Gastrocnemius medialis (tissue), 4 donors: ENCODE data around the gene ADGRD1. TPM values are rescaled to one million over a fixed set of nuclear protein-coding genes. Genes with fewer than 3 reads are reported as not detected.

Experiments
- ATAC-seq, 2 donors: fragments of 150-250 bp; one replicate each; pipeline ENCODE4 v1.9.1; 2016
- DNase-seq, 2 donors: peaks; one replicate each; pipeline ENCODE4 v3.0.0-alpha.2; 2019
- H3K27ac ChIP-seq, 4 donors: fragments of 200-600 bp; sonication (generic); 1 replicate in 1 of 4; 2 replicates in 3 of 4; pipeline ENCODE4 v1.5.1; 2016 to 2018; ENCODE audit warnings: mild to moderate bottlenecking in 2 of 4, moderate library complexity in 1 of 4
- H3K27me3 ChIP-seq, 3 donors: fragments of 200-600 bp; sonication (generic) in 2 of 3; 1 replicate in 1 of 3; 2 replicates in 2 of 3; pipeline versions ENCODE4 v1.5.1 to v1.6.0; 2016 to 2019; ENCODE audit warnings: mild to moderate bottlenecking in 1 of 3, moderate library complexity in 1 of 3
- H3K36me3 ChIP-seq, 2 donors: fragments of 200-600 bp; sonication (generic) in 1 of 2; one replicate each; pipeline ENCODE4 v1.5.1; 2017 to 2018
- H3K4me1 ChIP-seq, 2 donors: fragments of 200-600 bp; sonication (generic) in 1 of 2; one replicate each; pipeline ENCODE4 v1.5.1; 2016 to 2017; ENCODE audit warnings: mild to moderate bottlenecking in 2 of 2
- H3K4me3 ChIP-seq, 4 donors: fragments of 200-600 bp; sonication (generic) in 3 of 4; 1 replicate in 1 of 4; 2 replicates in 3 of 4; pipeline ENCODE4 v1.5.1; 2016 to 2019; ENCODE audit warnings: mild to moderate bottlenecking in 2 of 4
- H3K9me3 ChIP-seq, 3 donors: fragments of 200-600 bp; sonication (generic) in 2 of 3; 1 replicate in 1 of 3; 2 replicates in 2 of 3; pipeline ENCODE4 v1.5.1; 2016 to 2019
- CTCF ChIP-seq, 5 experiments: fragments of 450-650 bp in 3 of 5; fragments of 200-600 bp in 2 of 5; sonication (generic) in 2 of 5; IDR thresholded peaks in 4 of 5; conservative IDR thresholded peaks in 1 of 5; 1 replicate in 4 of 5; 2 replicates in 1 of 5; pipeline ENCODE4 v1.5.1; 2016 to 2019; ENCODE audit warnings: antibody characterized with exemption in 5 of 5, mild to moderate bottlenecking in 3 of 5, moderate library complexity in 3 of 5
- POLR2A ChIP-seq, 2 donors: fragments of 450-650 bp; IDR thresholded peaks; one replicate each; pipeline ENCODE4 v1.6.1; 2017; ENCODE audit warnings: antibody characterized with exemption in 2 of 2, mild to moderate bottlenecking in 2 of 2, moderate library complexity in 2 of 2
- in situ Hi-C, 4 donors: fragments of 200-750 bp; cut with MboI; loops; one replicate each; pipeline versions ENCODE4 v1.15.0 to v1.8.0; 2017; ENCODE audit warnings: low sequenced_read_pairs in 4 of 4
- intact Hi-C: fragments of 100-400 bp; cut with DNase I; formaldehyde crosslinking; loops from one replicate; pipeline ENCODE4 v1.15.1; 2023; ENCODE audit warnings: low total_unique reads
- total RNA-seq, 4 donors: library from RNA; depleted of rRNA; stranded (reverse); fragments of >200 nt; gene quantifications; one replicate each; pipeline versions ENCODE4 v1.1.0 to v1.2.3, GENCODE V29; 2016

The ADGRD1 gene
- total RNA-seq, 4 donors from 2014 or later = 5.3 to 9.6 (median 8.2) TPM

GRCh38 chr12:130967636-130968035 is 13.9 kb downstream of the ADGRD1 start:
- Histone ChIP-seq H3K4me1 (peaks cover under 1 to 2% of the 10 kb centered on the region in 2 donors), H3K9me3 (no peaks in the 10 kb centered on the region), H3K36me3 (no peaks in the 10 kb centered on the region), H3K27me3 (no peaks in the 10 kb centered on the region), H3K27ac (no peak overlapping the region), H3K4me3 (no peak overlapping the region)
- no peak for TF ChIP-seq POLR2A (IDR thresholded peaks at IDR 0.05)
- no peak for TF ChIP-seq CTCF (IDR thresholded peaks at IDR 0.05 in 4 of 5, conservative IDR thresholded peaks at IDR 0.05 in 1 of 5)
- DNase-seq (no peak), ATAC-seq (no peak)
- in situ Hi-C loops (no loop called here), intact Hi-C loops (no loop called here)

DNA sequence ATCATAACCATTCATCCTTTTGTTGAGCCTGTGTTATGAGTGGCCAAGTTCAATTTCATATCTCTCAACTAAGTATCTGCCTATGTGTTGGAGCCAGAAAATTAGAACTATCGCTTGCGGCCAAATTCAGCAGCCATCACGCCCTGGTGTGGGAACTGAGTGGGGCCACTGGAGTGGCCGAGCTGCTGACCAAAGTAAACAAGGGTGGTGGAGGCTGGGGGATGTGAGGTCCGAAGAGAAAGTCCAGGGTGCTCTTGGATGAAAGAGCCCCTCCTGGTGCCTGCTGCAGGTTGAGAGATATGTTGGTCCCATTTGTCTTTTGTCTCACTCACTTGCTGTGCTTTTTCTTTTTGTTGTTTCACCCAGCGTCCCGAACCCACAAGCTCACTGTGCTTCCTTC is 14.9 kb downstream of the ADGRD1 start:
- Histone ChIP-seq H3K4me3 (no peak overlapping the region), H3K27me3 (no peaks in the 10 kb centered on the region), H3K9me3 (no peaks in the 10 kb centered on the region), H3K4me1 (no peaks in the 10 kb centered on the region), H3K27ac (no peak overlapping the region), H3K36me3 (no peaks in the 10 kb centered on the region)
- DNase-seq (no peak), ATAC-seq (no peak)
- intact Hi-C loops = no loop called here
- in situ Hi-C loops = no loop called here
- TF ChIP-seq CTCF (IDR thresholded peaks at IDR 0.05 in 4 of 5, conservative IDR thresholded peaks at IDR 0.05 in 1 of 5) (no peak), POLR2A (IDR thresholded peaks at IDR 0.05) (no peak)

DNA sequence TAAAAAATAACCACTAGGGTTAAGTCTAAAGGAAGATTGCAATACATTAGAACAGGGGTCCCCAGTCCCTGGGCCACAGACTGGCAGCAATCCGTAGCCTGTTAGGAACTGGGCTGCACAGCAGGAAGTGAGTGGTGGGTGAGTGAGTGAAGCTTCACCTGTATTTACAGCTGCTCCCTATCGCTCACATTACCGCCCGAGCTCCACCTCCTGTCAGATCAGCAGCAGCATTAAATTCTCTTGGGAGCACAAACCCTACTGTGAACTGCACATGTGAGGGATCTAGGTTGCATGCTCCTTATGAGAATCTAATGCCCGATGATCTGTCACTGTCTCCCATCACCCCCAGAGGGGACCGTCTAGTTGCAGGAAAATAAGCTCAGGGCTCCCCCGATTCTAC is 15.5 kb downstream of the ADGRD1 start:
- in situ Hi-C loops (no loop called here), intact Hi-C loops (no loop called here)
- no peak overlapping the region for H3K27ac ChIP-seq
- no peak for TF ChIP-seq POLR2A (IDR thresholded peaks at IDR 0.05)
- no peak for TF ChIP-seq CTCF (IDR thresholded peaks at IDR 0.05 in 4 of 5, conservative IDR thresholded peaks at IDR 0.05 in 1 of 5)
- H3K4me3 ChIP-seq = no peak overlapping the region
- H3K36me3 ChIP-seq = no peaks in the 10 kb centered on the region
- H3K4me1 ChIP-seq = no peaks in the 10 kb centered on the region
- ATAC-seq (no peak), DNase-seq (no peak)
- no peaks in the 10 kb centered on the region for H3K9me3 ChIP-seq
- H3K27me3 ChIP-seq = no peaks in the 10 kb centered on the region

GRCh38 chr12:130970165-130970907 is 16.6 kb downstream of the ADGRD1 start:
- no peak for ATAC-seq
- intact Hi-C loops (no loop called here), in situ Hi-C loops (no loop called here)
- Histone ChIP-seq H3K27me3 (no peaks in the 10 kb centered on the region), H3K36me3 (no peaks in the 10 kb centered on the region), H3K4me1 (no peaks in the 10 kb centered on the region), H3K9me3 (no peaks in the 10 kb centered on the region), H3K27ac (no peak overlapping the region), H3K4me3 (no peak overlapping the region)
- no peak for DNase-seq
- TF ChIP-seq CTCF (IDR thresholded peaks at IDR 0.05 in 4 of 5, conservative IDR thresholded peaks at IDR 0.05 in 1 of 5) = no peak
- TF ChIP-seq POLR2A (IDR thresholded peaks at IDR 0.05) = no peak

DNA sequence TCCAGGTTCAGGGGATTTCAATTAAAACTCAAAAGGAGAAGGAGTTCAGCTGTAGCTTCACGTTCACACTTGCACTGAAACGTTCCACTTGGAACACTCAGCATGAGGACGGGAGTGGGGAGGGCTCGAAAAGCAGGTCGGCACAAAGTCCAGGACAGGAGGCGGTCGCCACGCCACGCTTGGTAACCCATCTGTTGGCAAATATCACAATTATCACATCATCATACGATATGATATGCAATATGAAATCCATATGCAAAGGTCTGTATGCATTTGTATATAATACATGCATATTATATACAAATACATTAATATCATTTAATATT is 17.2 kb downstream of the ADGRD1 start:
- H3K4me1 ChIP-seq = no peaks in the 10 kb centered on the region
- TF ChIP-seq CTCF (IDR thresholded peaks at IDR 0.05 in 4 of 5, conservative IDR thresholded peaks at IDR 0.05 in 1 of 5) (no peak), POLR2A (IDR thresholded peaks at IDR 0.05) (no peak)
- H3K9me3 ChIP-seq = no peaks in the 10 kb centered on the region
- in situ Hi-C loops (no loop called here), intact Hi-C loops (no loop called here)
- H3K27me3 ChIP-seq = no peaks in the 10 kb centered on the region
- no peaks in the 10 kb centered on the region for H3K36me3 ChIP-seq
- no peak overlapping the region for H3K27ac ChIP-seq
- no peak overlapping the region for H3K4me3 ChIP-seq
- ATAC-seq (no peak), DNase-seq (no peak)
